Measurements from ENCODE around the gene ACADS. TPM values are rescaled to one million over a fixed set of nuclear protein-coding genes. Genes with fewer than 3 reads are reported as not detected.

ACADS gene
- polyA plus RNA-seq, 1 donor from 2014 or later: 3.6 TPM

GRCh38 chr12:120771097-120771496, 45.5 kb downstream of the ACADS start:
- no peaks in the 10 kb centered on the region for H3K27me3 ChIP-seq (ENCODE audit: insufficient read depth, low read depth, low read length)
- H2AFZ ChIP-seq (ENCODE audit: low read depth, low read length): no peak overlapping the region
- no peaks in the 10 kb centered on the region for H3K9me2 ChIP-seq (ENCODE audit: insufficient read depth, low read length)
- H3K36me3 ChIP-seq (ENCODE audit: insufficient read depth, low read length): peaks cover 11% of the 10 kb centered on the region
- H3K27ac ChIP-seq (ENCODE audit: low read length): no peak overlapping the region
- TF ChIP-seq TAF1 (IDR thresholded peaks at IDR 0.05; ENCODE audit: low read depth): no peak
- TF ChIP-seq RAD21 (conservative IDR thresholded peaks at IDR 0.05): no peak
- no peak for TF ChIP-seq POLR2AphosphoS5 (IDR thresholded peaks at IDR 0.05)
- TF ChIP-seq SMC3 (conservative IDR thresholded peaks at IDR 0.05; ENCODE audit: poor library complexity): no peak
- no peak overlapping the region for H3K4me3 ChIP-seq (ENCODE audit: low read length)
- H3K9me3 ChIP-seq (ENCODE audit: low read length): no peaks in the 10 kb centered on the region
- no peaks in the 10 kb centered on the region for H4K20me1 ChIP-seq (ENCODE audit: insufficient read depth)
- no peak overlapping the region for H3K4me2 ChIP-seq (ENCODE audit: low read length)
- H3K79me2 ChIP-seq (replicated peaks; ENCODE audit: insufficient read depth, low read length): no peaks in the 10 kb centered on the region
- H3F3A ChIP-seq (ENCODE audit: insufficient read depth, low read length, poor library complexity, severe bottlenecking): no peaks in the 10 kb centered on the region
- no peak overlapping the region for H3K9ac ChIP-seq (ENCODE audit: low read length)

- Histone ChIP-seq H3K27ac (ENCODE audit: low read length) (no peak overlapping the region), H3K9me2 (ENCODE audit: insufficient read depth, low read length) (no peaks in the 10 kb centered on the region), H3K4me2 (ENCODE audit: low read length) (no peak overlapping the region), H3K79me2 (replicated peaks; ENCODE audit: insufficient read depth, low read length) (no peaks in the 10 kb centered on the region), H3K27me3 (ENCODE audit: insufficient read depth, low read depth, low read length) (no peaks in the 10 kb centered on the region), H3K4me3 (ENCODE audit: low read length) (no peak overlapping the region), H3K9ac (ENCODE audit: low read length) (no peak overlapping the region), H2AFZ (ENCODE audit: low read depth, low read length) (no peak overlapping the region), H4K20me1 (ENCODE audit: insufficient read depth) (no peaks in the 10 kb centered on the region), H3K36me3 (ENCODE audit: insufficient read depth, low read length) (no peaks in the 10 kb centered on the region), H3K9me3 (ENCODE audit: low read length) (no peaks in the 10 kb centered on the region), H3F3A (ENCODE audit: insufficient read depth, low read length, poor library complexity, severe bottlenecking) (no peaks in the 10 kb centered on the region)
- TF ChIP-seq CTCF (IDR thresholded peaks at IDR 0.05; ENCODE audit: poor library complexity, severe bottlenecking) (no peak), EZH2 (IDR thresholded peaks at IDR 0.05; ENCODE audit: borderline replicate concordance, insufficient read depth, low read length, poor library complexity, severe bottlenecking) (no peak), MXI1 (conservative IDR thresholded peaks at IDR 0.05; ENCODE audit: poor library complexity, severe bottlenecking) (no peak), REST (IDR thresholded peaks at IDR 0.05; ENCODE audit: borderline replicate concordance) (no peak), RAD21 (conservative IDR thresholded peaks at IDR 0.05) (no peak), EP300 (conservative IDR thresholded peaks at IDR 0.05; ENCODE audit: poor library complexity, severe bottlenecking) (no peak)
Measured at GRCh38 chr12:120774169-120774916, 48.7 kb downstream of the ACADS start.

Data from neural cell (in vitro differentiated cells).